HepG2 (cell line): ENCODE results near the gene TMTC4. TPM values are rescaled to one million over a fixed set of nuclear protein-coding genes. Genes with fewer than 3 reads are reported as not detected.
A peak's percentile ranks its signal among the peaks of the same experiment; 100 is the strongest.

Experiments used
- ATF1 ChIP-seq: IDR thresholded peaks from 2 replicates; pipeline ENCODE4 v1.6.1; 2016; ENCODE audit warnings: mild to moderate bottlenecking, control low read depth
- ATF2 ChIP-seq: sonication (generic); formaldehyde crosslinking; IDR thresholded peaks from 2 replicates; pipeline ENCODE4 v1.4.0; 2020; ENCODE audit warnings: missing genetic modification reagents
- CTCF ChIP-seq: sonication (generic); formaldehyde crosslinking; IDR thresholded peaks from 2 replicates; pipeline ENCODE4 v1.5.0; 2020; ENCODE audit warnings: mild to moderate bottlenecking, missing genetic modification reagents, moderate library complexity
- GTF3A ChIP-seq: sonication (generic); formaldehyde crosslinking; conservative IDR thresholded peaks from 2 replicates; pipeline ENCODE4 v1.4.0; 2020; ENCODE audit warnings: mild to moderate bottlenecking, missing genetic modification reagents
- HMG20B ChIP-seq: conservative IDR thresholded peaks from 2 replicates; pipeline ENCODE4 v1.6.1; 2016; ENCODE audit warnings: missing genetic modification reagents, missing compliant biosample characterization
- NONO ChIP-seq, 2 experiments: fragments of 450-650 bp in 1 of 2; sonication (generic) in 1 of 2; formaldehyde crosslinking in 1 of 2; IDR thresholded peaks in 1 of 2; conservative IDR thresholded peaks in 1 of 2; 2 replicates each; pipeline versions ENCODE4 v1.6.1 to v1.8.0; 2017 to 2022; ENCODE audit warnings: mild to moderate bottlenecking in 1 of 2, missing genetic modification reagents in 1 of 2, moderate library complexity in 1 of 2
- RFX5 ChIP-seq: IDR thresholded peaks from 2 replicates; pipeline ENCODE4 v1.6.1; 2011; ENCODE audit warnings: low read depth, low read length, improper control_type of control experiment
- SAFB2 ChIP-seq: sonication (generic); formaldehyde crosslinking; IDR thresholded peaks from 2 replicates; pipeline ENCODE4 v1.5.1; 2020; ENCODE audit warnings: missing genetic modification reagents, low read depth, mild to moderate bottlenecking, borderline replicate concordance
- SIX4 ChIP-seq: sonication (generic); formaldehyde crosslinking; IDR thresholded peaks from 2 replicates; pipeline ENCODE4 v1.4.0; 2020; ENCODE audit warnings: missing genetic modification reagents
- SRSF1 ChIP-seq: fragments of 200-400 bp; formaldehyde crosslinking; optimal IDR thresholded peaks from 2 replicates; pipeline ENCODE3; 2017; ENCODE audit warnings: mild to moderate bottlenecking, low read depth, low read length, moderate library complexity
- TFDP1 ChIP-seq: IDR thresholded peaks from 2 replicates; pipeline ENCODE4 v1.6.1; 2016; ENCODE audit warnings: missing compliant biosample characterization, missing genetic modification reagents, borderline replicate concordance
- ZKSCAN8 ChIP-seq: IDR thresholded peaks from 2 replicates; pipeline ENCODE4 v1.6.1; 2016; ENCODE audit warnings: borderline replicate concordance, missing genetic modification reagents, missing compliant biosample characterization
- ZNF12 ChIP-seq: sonication (generic); formaldehyde crosslinking; IDR thresholded peaks from 2 replicates; pipeline ENCODE4 v1.5.0; 2020; ENCODE audit warnings: missing genetic modification reagents
- ZNF292 ChIP-seq: sonication (generic); formaldehyde crosslinking; IDR thresholded peaks from 2 replicates; pipeline ENCODE4 v1.8.1; 2022; ENCODE audit warnings: mild to moderate bottlenecking, low read depth, missing genetic modification reagents, borderline replicate concordance
- ZNF431 ChIP-seq: sonication (generic); formaldehyde crosslinking; IDR thresholded peaks from 2 replicates; pipeline ENCODE4 v1.9.0; 2022; ENCODE audit warnings: missing genetic modification reagents, low read depth, mild to moderate bottlenecking, borderline replicate concordance
- ZNF775 ChIP-seq: sonication (generic); formaldehyde crosslinking; IDR thresholded peaks from 2 replicates; pipeline ENCODE4 v1.4.0; 2020; ENCODE audit warnings: missing genetic modification reagents, mild to moderate bottlenecking, moderate library complexity, borderline replicate concordance
- polyA plus RNA-seq, 8 experiments: library from polyadenylated mRNA; depleted of rRNA in 3 of 8; stranded (reverse) in 7 of 8; unstranded in 1 of 8; fragments of >200 nt; fragmentation: Illumina TruSeq in 4 of 8; extraction: Trizol in 4 of 8; gene quantifications; 2 replicates each; pipeline versions ENCODE4 v1.2.1 to v1.2.3, GENCODE V29; 2011 to 2016; ENCODE audit warnings: low read depth in 4 of 8, missing spikeins in 1 of 8, mixed read lengths in 1 of 8; ENCODE audit not compliant: insufficient read depth in 1 of 8
- total RNA-seq, 5 experiments: library from RNA; depleted of rRNA; stranded (reverse); fragments of >200 nt; fragmentation: Illumina TruSeq; extraction: Trizol; gene quantifications; 2 replicates each; pipeline ENCODE4 v1.2.3, GENCODE V29; 2016; ENCODE audit warnings: low read depth in 1 of 5
- TF ChIP-seq, protein P1 (sequence below): sonication (generic); formaldehyde crosslinking; IDR thresholded peaks from 2 replicates; pipeline ENCODE4 v1.4.0; 2020; ENCODE audit warnings: missing genetic modification reagents

TMTC4 gene
- total and polyA plus RNA-seq, 2 of the 13 experiments (the other 11 are each of a cell fraction or from before 2014, with no cell fraction given), result 16.0 to 22.6 TPM

DNA sequence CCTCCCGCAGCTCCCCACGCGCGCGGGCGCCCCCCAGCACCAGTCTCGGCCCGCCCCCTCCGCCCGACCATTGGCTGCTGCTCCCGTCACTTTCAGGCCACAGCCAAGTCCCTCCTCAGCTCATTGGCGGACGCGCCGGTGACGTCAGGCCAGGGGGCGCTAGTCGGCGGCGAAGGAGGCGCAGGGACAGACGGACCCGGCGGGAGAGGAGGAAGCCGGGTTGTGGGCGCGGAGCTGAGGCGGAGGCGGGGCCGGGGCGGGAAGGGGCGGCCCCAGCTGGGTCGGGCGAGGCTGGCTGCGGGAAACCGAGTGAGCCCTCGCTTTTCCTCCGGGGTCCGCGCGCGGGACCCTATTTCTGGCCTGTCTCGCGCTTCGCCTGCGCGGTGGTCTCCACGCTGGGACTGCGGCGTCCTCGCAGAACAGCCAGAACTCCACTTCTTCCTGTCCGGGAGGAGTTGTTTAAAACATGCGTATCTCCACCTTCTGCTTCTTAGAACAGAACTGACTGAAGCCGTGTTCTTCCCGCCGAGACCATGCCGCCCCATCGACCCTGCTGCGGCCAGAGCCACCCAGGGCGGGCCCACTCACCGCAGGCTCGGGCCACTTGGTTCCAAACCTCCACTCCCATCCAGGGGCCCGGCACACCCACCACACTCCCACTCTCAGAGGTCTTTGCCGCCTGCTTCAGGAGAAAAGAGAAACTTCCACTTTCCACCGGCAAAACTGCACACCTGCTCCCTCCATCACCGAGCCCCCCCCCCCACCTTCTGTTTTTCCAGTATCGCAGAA lies 471 bp upstream of the TMTC4 start (continued):
- TF ChIP-seq ZKSCAN8 (CRISPR knock-in tag), result no peak
- no peak for TF ChIP-seq SIX4
- TF ChIP-seq ZNF431 (CRISPR knock-in tag), result no peak
- no peak for TF ChIP-seq SRSF1
- no peak for TF ChIP-seq GTF3A
- peak; percentile 58; the same call in 1 of the 2 replicates for TF ChIP-seq TFDP1 (CRISPR knock-in tag)
- no peak for TF ChIP-seq ZNF775 (CRISPR knock-in tag)
- TF ChIP-seq RFX5, result peak; percentile 54; the same call in 1 of the 2 replicates
- TF ChIP-seq ZNF12 (CRISPR knock-in tag), result no peak
- TF ChIP-seq CTCF (CRISPR knock-in tag), result peak; percentile 88
- peak; percentile 92 for TF ChIP-seq ATF1 (CRISPR knock-in tag)
- TF ChIP-seq ATF2 (CRISPR knock-in tag), result peak; percentile 95
- TF ChIP-seq ZNF292 (CRISPR knock-in tag), result 0 out of 2 replicates have a peak, but pooled peaks have one; percentile 26
- 0 out of 2 replicates have a peak, but pooled peaks have one; percentile 22 for TF ChIP-seq SAFB2 (CRISPR knock-in tag)
- TF ChIP-seq, protein P1, sequence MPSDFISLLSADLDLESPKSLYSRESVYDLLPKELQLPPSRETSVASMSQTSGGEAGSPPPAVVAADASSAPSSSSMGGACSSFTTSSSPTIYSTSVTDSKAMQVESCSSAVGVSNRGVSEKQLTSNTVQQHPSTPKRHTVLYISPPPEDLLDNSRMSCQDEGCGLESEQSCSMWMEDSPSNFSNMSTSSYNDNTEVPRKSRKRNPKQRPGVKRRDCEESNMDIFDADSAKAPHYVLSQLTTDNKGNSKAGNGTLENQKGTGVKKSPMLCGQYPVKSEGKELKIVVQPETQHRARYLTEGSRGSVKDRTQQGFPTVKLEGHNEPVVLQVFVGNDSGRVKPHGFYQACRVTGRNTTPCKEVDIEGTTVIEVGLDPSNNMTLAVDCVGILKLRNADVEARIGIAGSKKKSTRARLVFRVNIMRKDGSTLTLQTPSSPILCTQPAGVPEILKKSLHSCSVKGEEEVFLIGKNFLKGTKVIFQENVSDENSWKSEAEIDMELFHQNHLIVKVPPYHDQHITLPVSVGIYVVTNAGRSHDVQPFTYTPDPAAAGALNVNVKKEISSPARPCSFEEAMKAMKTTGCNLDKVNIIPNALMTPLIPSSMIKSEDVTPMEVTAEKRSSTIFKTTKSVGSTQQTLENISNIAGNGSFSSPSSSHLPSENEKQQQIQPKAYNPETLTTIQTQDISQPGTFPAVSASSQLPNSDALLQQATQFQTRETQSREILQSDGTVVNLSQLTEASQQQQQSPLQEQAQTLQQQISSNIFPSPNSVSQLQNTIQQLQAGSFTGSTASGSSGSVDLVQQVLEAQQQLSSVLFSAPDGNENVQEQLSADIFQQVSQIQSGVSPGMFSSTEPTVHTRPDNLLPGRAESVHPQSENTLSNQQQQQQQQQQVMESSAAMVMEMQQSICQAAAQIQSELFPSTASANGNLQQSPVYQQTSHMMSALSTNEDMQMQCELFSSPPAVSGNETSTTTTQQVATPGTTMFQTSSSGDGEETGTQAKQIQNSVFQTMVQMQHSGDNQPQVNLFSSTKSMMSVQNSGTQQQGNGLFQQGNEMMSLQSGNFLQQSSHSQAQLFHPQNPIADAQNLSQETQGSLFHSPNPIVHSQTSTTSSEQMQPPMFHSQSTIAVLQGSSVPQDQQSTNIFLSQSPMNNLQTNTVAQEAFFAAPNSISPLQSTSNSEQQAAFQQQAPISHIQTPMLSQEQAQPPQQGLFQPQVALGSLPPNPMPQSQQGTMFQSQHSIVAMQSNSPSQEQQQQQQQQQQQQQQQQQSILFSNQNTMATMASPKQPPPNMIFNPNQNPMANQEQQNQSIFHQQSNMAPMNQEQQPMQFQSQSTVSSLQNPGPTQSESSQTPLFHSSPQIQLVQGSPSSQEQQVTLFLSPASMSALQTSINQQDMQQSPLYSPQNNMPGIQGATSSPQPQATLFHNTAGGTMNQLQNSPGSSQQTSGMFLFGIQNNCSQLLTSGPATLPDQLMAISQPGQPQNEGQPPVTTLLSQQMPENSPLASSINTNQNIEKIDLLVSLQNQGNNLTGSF (CRISPR knock-in tag), result no peak
- TF ChIP-seq HMG20B (CRISPR knock-in tag), result 0 out of 2 replicates have a peak, but pooled peaks have one; percentile 48
- no peak for TF ChIP-seq NONO (IDR thresholded peaks at IDR 0.05)
- TF ChIP-seq NONO (CRISPR knock-in tag; conservative IDR thresholded peaks at IDR 0.05), result peak; percentile 91
